ENCODE results near the gene EMILIN3.

EMILIN3 gene

DNA sequence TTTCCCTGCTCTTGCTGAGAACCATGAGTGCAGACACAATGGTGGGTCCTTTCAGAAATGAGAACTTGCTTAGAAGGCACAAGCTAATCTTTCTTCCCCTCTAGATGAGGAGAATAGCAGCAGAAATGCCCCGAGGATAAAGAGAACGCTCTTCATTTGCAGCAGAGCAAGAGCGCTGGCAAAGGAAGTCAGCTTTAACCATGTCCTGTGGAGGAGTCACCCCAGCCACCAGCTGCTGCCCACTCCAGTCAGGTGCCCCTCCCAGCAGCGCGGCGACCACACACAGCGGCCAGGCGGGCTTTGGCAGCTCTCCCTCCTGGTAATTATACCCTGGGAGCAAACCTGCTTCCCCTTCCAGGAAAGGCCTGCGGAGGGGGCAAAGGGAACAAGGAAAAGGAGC lies 42.4 kb upstream of the EMILIN3 start:
- no peaks in the 10 kb centered on the region for H3K4me1 ChIP-seq (ENCODE audit: control insufficient read depth, insufficient read depth, low read length)
- TF ChIP-seq ZNF561 (tag by site-specific recombination; IDR thresholded peaks at IDR 0.05; ENCODE audit: borderline replicate concordance): no peak
- TF ChIP-seq ZNF157 (tag by site-specific recombination; IDR thresholded peaks at IDR 0.05): no peak
- TF ChIP-seq, protein P1, sequence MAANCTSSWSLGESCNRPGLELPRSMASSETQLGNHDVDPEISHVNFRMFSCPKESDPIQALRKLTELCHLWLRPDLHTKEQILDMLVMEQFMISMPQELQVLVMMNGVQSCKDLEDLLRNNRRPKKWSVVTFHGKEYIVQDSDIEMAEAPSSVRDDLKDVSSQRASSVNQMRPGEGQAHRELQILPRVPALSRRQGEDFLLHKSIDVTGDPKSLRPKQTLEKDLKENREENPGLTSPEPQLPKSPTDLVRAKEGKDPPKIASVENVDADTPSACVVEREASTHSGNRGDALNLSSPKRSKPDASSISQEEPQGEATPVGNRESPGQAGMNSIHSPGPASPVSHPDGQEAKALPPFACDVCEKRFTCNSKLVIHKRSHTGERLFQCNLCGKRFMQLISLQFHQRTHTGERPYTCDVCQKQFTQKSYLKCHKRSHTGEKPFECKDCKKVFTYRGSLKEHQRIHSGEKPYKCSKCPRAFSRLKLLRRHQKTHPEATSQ (tag by site-specific recombination; IDR thresholded peaks at IDR 0.05): no peak
- TF ChIP-seq, protein P2, sequence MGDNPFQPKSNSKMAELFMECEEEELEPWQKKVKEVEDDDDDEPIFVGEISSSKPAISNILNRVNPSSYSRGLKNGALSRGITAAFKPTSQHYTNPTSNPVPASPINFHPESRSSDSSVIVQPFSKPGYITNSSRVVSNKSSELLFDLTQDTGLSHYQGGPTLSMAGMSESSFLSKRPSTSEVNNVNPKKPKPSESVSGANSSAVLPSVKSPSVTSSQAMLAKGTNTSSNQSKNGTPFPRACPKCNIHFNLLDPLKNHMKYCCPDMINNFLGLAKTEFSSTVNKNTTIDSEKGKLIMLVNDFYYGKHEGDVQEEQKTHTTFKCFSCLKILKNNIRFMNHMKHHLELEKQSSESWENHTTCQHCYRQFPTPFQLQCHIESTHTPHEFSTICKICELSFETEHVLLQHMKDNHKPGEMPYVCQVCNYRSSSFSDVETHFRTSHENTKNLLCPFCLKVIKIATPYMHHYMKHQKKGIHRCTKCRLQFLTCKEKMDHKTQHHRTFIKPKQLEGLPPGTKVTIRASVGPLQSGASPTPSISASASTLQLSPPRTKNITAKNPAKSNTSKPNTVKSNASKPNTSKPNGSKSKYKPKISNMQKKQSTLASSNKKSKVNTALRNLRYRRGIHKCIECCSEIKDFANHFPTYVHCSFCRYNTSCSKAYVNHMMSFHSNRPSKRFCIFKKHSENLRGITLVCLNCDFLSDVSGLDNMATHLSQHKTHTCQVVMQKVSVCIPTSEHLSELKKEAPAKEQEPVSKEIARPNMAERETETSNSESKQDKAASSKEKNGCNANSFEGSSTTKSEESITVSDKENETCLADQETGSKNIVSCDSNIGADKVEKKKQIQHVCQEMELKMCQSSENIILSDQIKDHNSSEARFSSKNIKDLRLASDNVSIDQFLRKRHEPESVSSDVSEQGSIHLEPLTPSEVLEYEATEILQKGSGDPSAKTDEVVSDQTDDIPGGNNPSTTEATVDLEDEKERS (tag by site-specific recombination; IDR thresholded peaks at IDR 0.05): no peak
- TF ChIP-seq TRIM28 (IDR thresholded peaks at IDR 0.05; ENCODE audit: borderline replicate concordance, low read length): no peak
- TF ChIP-seq, protein P3, sequence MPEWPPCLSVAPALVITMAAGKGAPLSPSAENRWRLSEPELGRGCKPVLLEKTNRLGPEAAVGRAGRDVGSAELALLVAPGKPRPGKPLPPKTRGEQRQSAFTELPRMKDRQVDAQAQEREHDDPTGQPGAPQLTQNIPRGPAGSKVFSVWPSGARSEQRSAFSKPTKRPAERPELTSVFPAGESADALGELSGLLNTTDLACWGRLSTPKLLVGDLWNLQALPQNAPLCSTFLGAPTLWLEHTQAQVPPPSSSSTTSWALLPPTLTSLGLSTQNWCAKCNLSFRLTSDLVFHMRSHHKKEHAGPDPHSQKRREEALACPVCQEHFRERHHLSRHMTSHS (tag by site-specific recombination; IDR thresholded peaks at IDR 0.05): no peak
- TF ChIP-seq ZNF600 (tag by site-specific recombination; IDR thresholded peaks at IDR 0.05): no peak
- no peak overlapping the region for H3K4me3 ChIP-seq (ENCODE audit: low read depth, low read length)
- CTCF ChIA-PET: no interaction called here
- peaks cover 0 to 98% of the 10 kb centered on the region in 2 experiments; a peak in 1 of 3 replicates for H3K36me3 ChIP-seq (ENCODE audit: control insufficient read depth in 2 of 2, insufficient read depth in 1 of 2, low read length in 2 of 2)
- POLR2A ChIA-PET: no interaction called here
- no peak overlapping the region for H3K27ac ChIP-seq (ENCODE audit: extremely low read depth, low read depth, low read length)
- no peaks in the 10 kb centered on the region for H3K9me3 ChIP-seq (ENCODE audit: control insufficient read depth, insufficient read depth, low read depth, low read length)

DNA sequence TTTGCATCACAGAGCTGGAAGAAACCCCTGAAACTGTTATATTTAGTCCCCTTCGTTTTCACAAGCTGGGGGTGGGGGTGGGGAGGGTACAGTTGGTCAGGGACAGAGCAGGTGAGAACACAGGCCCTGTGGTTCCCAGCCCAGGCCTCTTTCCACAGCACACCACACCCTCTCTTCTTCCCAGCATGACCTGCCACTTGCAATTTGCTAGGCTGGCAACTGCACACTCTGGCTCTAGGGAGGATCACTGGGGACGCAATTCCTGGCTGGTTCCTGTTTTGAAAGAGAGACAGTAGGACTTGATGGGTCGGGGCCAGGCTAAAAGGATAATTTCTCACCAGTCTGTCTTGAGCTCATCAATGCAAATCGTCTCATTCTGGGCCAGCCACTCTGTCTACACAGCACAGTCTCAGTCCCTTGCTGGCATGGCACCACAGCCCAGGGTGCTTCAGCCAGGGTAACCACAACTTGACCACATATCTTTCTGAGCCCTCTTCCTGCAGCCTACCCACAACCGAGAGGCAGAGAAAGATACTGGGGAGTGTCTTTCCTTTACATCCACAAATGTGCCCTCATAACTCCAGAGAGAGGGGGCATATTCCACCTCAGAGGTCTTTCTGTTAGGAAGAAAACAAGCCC lies 41.7 kb upstream of the EMILIN3 start:
- CTCF ChIA-PET: no interaction called here
- Histone ChIP-seq H3K4me1 (ENCODE audit: control insufficient read depth, insufficient read depth, low read length) (no peaks in the 10 kb centered on the region), H3K36me3 (ENCODE audit: control insufficient read depth in 2 of 2, insufficient read depth in 1 of 2, low read length in 2 of 2) (peaks cover 0 to 97% of the 10 kb centered on the region in 2 experiments; a peak in 1 of 3 replicates), H3K9me3 (ENCODE audit: control insufficient read depth, insufficient read depth, low read depth, low read length) (no peaks in the 10 kb centered on the region), H3K4me3 (ENCODE audit: low read depth, low read length) (no peak overlapping the region), H3K27ac (ENCODE audit: extremely low read depth, low read depth, low read length) (no peak overlapping the region)
- POLR2A ChIA-PET: no interaction called here
- no peak for TF ChIP-seq ZNF16 (tag by site-specific recombination; IDR thresholded peaks at IDR 0.05; ENCODE audit: low read depth)
- no peak for TF ChIP-seq HOXD13 (CRISPR knock-in tag; IDR thresholded peaks at IDR 0.05; ENCODE audit: borderline replicate concordance)
- TF ChIP-seq ZNF792 (tag by site-specific recombination; IDR thresholded peaks at IDR 0.05): no peak
- no peak for TF ChIP-seq ZNF23 (tag by site-specific recombination; IDR thresholded peaks at IDR 0.05; ENCODE audit: borderline replicate concordance)
- no peak for TF ChIP-seq ZNF19 (tag by site-specific recombination; IDR thresholded peaks at IDR 0.05; ENCODE audit: low read depth)
- no peak for TF ChIP-seq ZNF157 (tag by site-specific recombination; IDR thresholded peaks at IDR 0.05)
- no peak for TF ChIP-seq ZSCAN23 (tag by site-specific recombination; IDR thresholded peaks at IDR 0.05)
- no peak for TF ChIP-seq ZNF660 (tag by site-specific recombination; IDR thresholded peaks at IDR 0.05)
- TF ChIP-seq YY2 (tag by site-specific recombination; IDR thresholded peaks at IDR 0.05): no peak
- no peak for TF ChIP-seq ZNF521 (tag by site-specific recombination; IDR thresholded peaks at IDR 0.05)
- no peak for TF ChIP-seq RBAK (tag by site-specific recombination; IDR thresholded peaks at IDR 0.05)

DNA sequence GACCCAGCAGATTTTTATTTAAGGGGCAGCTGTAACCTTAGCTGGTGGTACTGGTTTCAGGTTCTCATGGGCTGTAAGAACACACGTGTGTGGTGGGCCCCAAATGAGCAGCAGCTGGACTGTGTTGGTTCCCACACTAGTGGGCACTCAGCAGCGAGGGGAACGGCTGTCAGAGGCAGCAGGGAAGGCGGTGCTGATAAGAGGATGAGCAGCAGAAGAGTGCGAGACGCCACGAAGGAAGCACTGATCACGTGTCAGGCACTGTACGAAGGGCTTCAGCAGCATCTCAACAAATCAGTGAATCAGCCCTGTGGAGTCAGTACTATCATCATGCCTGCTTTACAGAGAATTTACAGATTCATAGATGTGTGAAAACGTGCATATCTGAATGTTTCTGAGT lies 41.0 kb upstream of the EMILIN3 start:
- H3K4me3 ChIP-seq (ENCODE audit: low read depth, low read length): no peak overlapping the region
- ChIA-PET CTCF (no interaction called here), POLR2A (no interaction called here)
- peaks cover 0 to 94% of the 10 kb centered on the region in 2 experiments; a peak in 2 of 3 replicates for H3K36me3 ChIP-seq (ENCODE audit: control insufficient read depth in 2 of 2, insufficient read depth in 1 of 2, low read length in 2 of 2)
- H3K4me1 ChIP-seq (ENCODE audit: control insufficient read depth, insufficient read depth, low read length): no peaks in the 10 kb centered on the region
- H3K9me3 ChIP-seq (ENCODE audit: control insufficient read depth, insufficient read depth, low read depth, low read length): no peaks in the 10 kb centered on the region
- H3K27ac ChIP-seq (ENCODE audit: extremely low read depth, low read depth, low read length): no peak overlapping the region
- TF ChIP-seq ZNF391 (tag by site-specific recombination; IDR thresholded peaks at IDR 0.05; ENCODE audit: borderline replicate concordance, low read depth) (no peak), ZFP69B (tag by site-specific recombination; IDR thresholded peaks at IDR 0.05) (no peak), ZNF548 (tag by site-specific recombination; IDR thresholded peaks at IDR 0.05) (no peak), ZNF623 (tag by site-specific recombination; IDR thresholded peaks at IDR 0.05) (no peak), IKZF3 (tag by site-specific recombination; IDR thresholded peaks at IDR 0.05) (no peak), GLIS2 (tag by site-specific recombination; IDR thresholded peaks at IDR 0.05) (no peak), ZNF654 (tag by site-specific recombination; IDR thresholded peaks at IDR 0.05; ENCODE audit: low read depth) (no peak), KLF7 (tag by site-specific recombination; IDR thresholded peaks at IDR 0.05; ENCODE audit: borderline replicate concordance) (no peak)
